NK-92 (cell line): ENCODE measurements around the gene MFSD2A.
"Not testable (repeated sequence)": the region's sequence is repeated elsewhere in the genome, so short reads cannot be mapped to it uniquely, and the experiment has no call there.

Source experiments
- DNase-seq: peaks from one replicate; lab custom pipeline; 2025; ENCODE audit not compliant: unreplicated experiment; lab: John Stamatoyannopoulos, UW

MFSD2A gene

GRCh38 chr1:39964552-39964951 is 9.6 kb downstream of the MFSD2A start:
- no peak for DNase-seq

- DNase-seq = no peak
Measured at GRCh38 chr1:39965044-39965443, 10.1 kb downstream of the MFSD2A start.

GRCh38 chr1:39969048-39969447 is 14.1 kb downstream of the MFSD2A start:
- DNase-seq = no peak

GRCh38 chr1:39969531-39970270 is 14.8 kb downstream of the MFSD2A start:
- DNase-seq = no peak

- no peak for DNase-seq
Measured at GRCh38 chr1:39970274-39970673, 15.3 kb downstream of the MFSD2A start.

- DNase-seq = no peak
Measured at GRCh38 chr1:39971138-39971537, 16.2 kb downstream of the MFSD2A start.

- DNase-seq = no peak
Measured at GRCh38 chr1:39973503-39974135, 18.7 kb downstream of the MFSD2A start.

GRCh38 chr1:39976732-39977131 is 21.8 kb downstream of the MFSD2A start:
- DNase-seq = no peak

GRCh38 chr1:39977202-39977601 is 22.3 kb downstream of the MFSD2A start:
- no peak for DNase-seq

- no peak for DNase-seq
Measured at GRCh38 chr1:39979654-39980053, 24.7 kb downstream of the MFSD2A start.

- DNase-seq = no peak
Measured at GRCh38 chr1:39980555-39981313, 25.8 kb downstream of the MFSD2A start.

- no peak for DNase-seq
Measured at GRCh38 chr1:39981385-39981784, 26.4 kb downstream of the MFSD2A start.

GRCh38 chr1:39981945-39982344 is 27.0 kb downstream of the MFSD2A start:
- DNase-seq = no peak

- DNase-seq = not testable (repeated sequence)
Measured at GRCh38 chr1:39984480-39984879, 29.5 kb downstream of the MFSD2A start.

- DNase-seq = no peak
Measured at GRCh38 chr1:39984951-39985350, 30.0 kb downstream of the MFSD2A start.

GRCh38 chr1:39987869-39988268 is 32.9 kb downstream of the MFSD2A start:
- no peak for DNase-seq

- DNase-seq = no peak
Measured at GRCh38 chr1:39988618-39989343, 33.8 kb downstream of the MFSD2A start.

- DNase-seq = no peak
Measured at GRCh38 chr1:39990428-39990827, 35.5 kb downstream of the MFSD2A start.

GRCh38 chr1:39992234-39992633 is 37.3 kb downstream of the MFSD2A start:
- DNase-seq = no peak

GRCh38 chr1:39992888-39993287 is 37.9 kb downstream of the MFSD2A start:
- DNase-seq = no peak

- no peak for DNase-seq
Measured at GRCh38 chr1:39995973-39996393, 41.0 kb downstream of the MFSD2A start.
